22Rv1 (cell line): ENCODE data around the gene IMP3.

ENCODE experiments used
- ZFX ChIP-seq: fragments of 450-650 bp; IDR thresholded peaks from 2 replicates; pipeline ENCODE4 v1.6.1; 2017; ENCODE audit warnings: antibody characterized with exemption, borderline replicate concordance
- TF ChIP-seq, protein P1 (sequence below): fragments of 450-650 bp; IDR thresholded peaks from 2 replicates; pipeline ENCODE4 v1.5.1; 2017; ENCODE audit warnings: mild to moderate bottlenecking

DNA sequence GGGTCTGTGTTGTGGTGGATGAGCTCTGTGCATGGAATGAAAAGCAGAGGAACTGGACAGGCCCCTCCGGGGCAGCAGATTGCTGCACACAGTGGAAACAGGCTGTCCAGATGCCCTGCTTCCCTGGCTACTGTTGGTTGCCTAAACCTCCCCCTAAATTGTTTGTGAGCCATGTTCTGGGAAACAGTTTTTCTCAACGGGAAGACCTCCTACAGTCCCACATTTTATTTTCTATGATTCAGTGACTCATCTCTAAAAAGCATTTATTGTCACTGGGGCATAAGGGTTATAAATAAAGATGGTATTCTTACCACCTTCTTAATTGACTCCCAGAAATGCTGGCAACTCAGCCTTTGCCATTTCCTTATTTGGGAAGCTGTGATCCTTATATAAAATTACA, 40.6 kb downstream of the IMP3 start:
- TF ChIP-seq, protein P1, sequence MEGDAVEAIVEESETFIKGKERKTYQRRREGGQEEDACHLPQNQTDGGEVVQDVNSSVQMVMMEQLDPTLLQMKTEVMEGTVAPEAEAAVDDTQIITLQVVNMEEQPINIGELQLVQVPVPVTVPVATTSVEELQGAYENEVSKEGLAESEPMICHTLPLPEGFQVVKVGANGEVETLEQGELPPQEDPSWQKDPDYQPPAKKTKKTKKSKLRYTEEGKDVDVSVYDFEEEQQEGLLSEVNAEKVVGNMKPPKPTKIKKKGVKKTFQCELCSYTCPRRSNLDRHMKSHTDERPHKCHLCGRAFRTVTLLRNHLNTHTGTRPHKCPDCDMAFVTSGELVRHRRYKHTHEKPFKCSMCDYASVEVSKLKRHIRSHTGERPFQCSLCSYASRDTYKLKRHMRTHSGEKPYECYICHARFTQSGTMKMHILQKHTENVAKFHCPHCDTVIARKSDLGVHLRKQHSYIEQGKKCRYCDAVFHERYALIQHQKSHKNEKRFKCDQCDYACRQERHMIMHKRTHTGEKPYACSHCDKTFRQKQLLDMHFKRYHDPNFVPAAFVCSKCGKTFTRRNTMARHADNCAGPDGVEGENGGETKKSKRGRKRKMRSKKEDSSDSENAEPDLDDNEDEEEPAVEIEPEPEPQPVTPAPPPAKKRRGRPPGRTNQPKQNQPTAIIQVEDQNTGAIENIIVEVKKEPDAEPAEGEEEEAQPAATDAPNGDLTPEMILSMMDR = no peak
- TF ChIP-seq ZFX = no peak
